Lung (tissue), 12 donors: Measurements from ENCODE around the gene CHST11. TPM values are rescaled to one million over a fixed set of nuclear protein-coding genes. Genes with fewer than 3 reads are reported as not detected.

Experiments used
- ATAC-seq: fragments of 200-7000 bp; cut with Tn5 transposase; one replicate; pipeline ENCODE4 v1.9.1; 2020; ENCODE audit warnings: moderate number of reproducible peaks; ENCODE audit not compliant: insufficient read depth, low FRiP score
- DNase-seq, 3 donors: peaks; one replicate each; pipeline ENCODE4 v3.0.0-alpha.2; 2013 to 2017
- H3K27ac ChIP-seq, 2 donors: one replicate each; pipeline ENCODE4 v1.5.1; 2013; ENCODE audit warnings: mild to moderate bottlenecking in 2 of 2, moderate library complexity in 2 of 2, control low read depth in 1 of 2, inconsistent platforms in 1 of 2, low read depth in 1 of 2, low read length in 1 of 2
- H3K27me3 ChIP-seq, 3 donors: one replicate each; pipeline ENCODE4 v1.5.1; 2013; ENCODE audit warnings: low read length in 2 of 3; ENCODE audit not compliant: control insufficient read depth in 3 of 3, insufficient read depth in 3 of 3
- H3K36me3 ChIP-seq, 4 donors: one replicate each; pipeline ENCODE4 v1.5.1; 2013; ENCODE audit warnings: low read length in 4 of 4, mild to moderate bottlenecking in 1 of 4, moderate library complexity in 1 of 4; ENCODE audit not compliant: control insufficient read depth in 4 of 4, insufficient read depth in 4 of 4
- H3K4me1 ChIP-seq, 5 donors: one replicate each; pipeline ENCODE4 v1.5.1; 2013; ENCODE audit warnings: low read length in 5 of 5, mild to moderate bottlenecking in 2 of 5, moderate library complexity in 1 of 5; ENCODE audit not compliant: control insufficient read depth in 5 of 5, insufficient read depth in 5 of 5
- H3K4me3 ChIP-seq: one replicate; pipeline ENCODE4 v1.5.1; 2013; ENCODE audit warnings: mild to moderate bottlenecking, control low read depth, moderate library complexity
- H3K9ac ChIP-seq, 2 donors: one replicate each; pipeline ENCODE4 v1.5.1; 2013; ENCODE audit warnings: low read length in 2 of 2, control low read depth in 1 of 2; ENCODE audit not compliant: insufficient read depth in 1 of 2
- H3K9me3 ChIP-seq, 4 donors: one replicate each; pipeline ENCODE4 v1.5.1; 2013; ENCODE audit warnings: low read length in 3 of 4, mild to moderate bottlenecking in 1 of 4, moderate library complexity in 1 of 4; ENCODE audit not compliant: control insufficient read depth in 4 of 4, insufficient read depth in 3 of 4
- CTCF ChIP-seq: IDR thresholded peaks from 2 replicates; pipeline ENCODE4 v1.5.1; 2012; ENCODE audit warnings: mild to moderate bottlenecking; ENCODE audit errors: control extremely low read depth, extremely low read depth
- WGBS, 2 donors: extraction: QIAGEN DNeasy Blood & Tissue Kit; methylation state at CpG; one replicate each; pipeline ENCODE4 v1.1.7; 2013; 5-methylcytosine and 5-hydroxymethylcytosine counted together
- polyA plus RNA-seq, 2 donors: library from polyadenylated mRNA; stranded (reverse); fragments of 200-250 nt; gene quantifications; one replicate each; pipeline ENCODE4 v1.2.1, GENCODE V29; 2013
- total RNA-seq, 2 donors: library from RNA; depleted of rRNA in 1 of 2; stranded (reverse); fragments of >200 nt in 1 of 2; gene quantifications; one replicate each; pipeline ENCODE4 v1.2.1, GENCODE V29; 2014 to 2021
- donor health status: control.
- donor health status: control.
- donor health status: Bipolar disorder and iron deficiency.
- donor health status: healthy.
- donor health status: DM: yes; HTN: yes; CAD: no.

Gene CHST11
- total and polyA plus RNA-seq, 4 donors = 9.0 to 63.2 (median 27.7) TPM

- ATAC-seq = no peak
- no peak overlapping the region for H3K9ac ChIP-seq
- H3K36me3 ChIP-seq = no peaks in the 10 kb centered on the region
- peaks cover 0 to 21% (median 2%) of the 10 kb centered on the region in 5 donors for H3K4me1 ChIP-seq
- no peak overlapping the region for H3K4me3 ChIP-seq
- H3K27ac ChIP-seq = peak overlapping the region in 1 of 2 donors; percentile 0
- TF ChIP-seq CTCF = no peak
- no peak for DNase-seq
- H3K27me3 ChIP-seq = peaks cover 0 to 8% (median 3%) of the 10 kb centered on the region in 3 donors
- 54 to 57% methylated on average over 10 of the region's 10 CpGs for WGBS, 2 donors
- H3K9me3 ChIP-seq = no peaks in the 10 kb centered on the region
These were observed 3.4 kb downstream of the CHST11 start for GRCh38 chr12:104460041-104460719.

- DNase-seq (no peak), ATAC-seq (no peak)
- Histone ChIP-seq H3K9ac (no peak overlapping the region), H3K27me3 (peaks cover 0 to 8% (median 0%) of the 10 kb centered on the region in 3 donors), H3K27ac (peak overlapping the region in 1 of 2 donors; percentile 17), H3K36me3 (no peaks in the 10 kb centered on the region), H3K4me1 (peaks cover 0 to 18% (median 2%) of the 10 kb centered on the region in 5 donors), H3K4me3 (no peak overlapping the region), H3K9me3 (no peaks in the 10 kb centered on the region)
- 24 to 39% methylated on average over 5 of the region's 5 CpGs for WGBS, 2 donors
- TF ChIP-seq CTCF = no peak
These were observed 4.4 kb downstream of the CHST11 start for GRCh38 chr12:104460973-104461698.

GRCh38 chr12:104462325-104462724 is 5.6 kb downstream of the CHST11 start:
- Histone ChIP-seq H3K36me3 (no peaks in the 10 kb centered on the region), H3K27me3 (peaks cover 0 to 8% (median 0%) of the 10 kb centered on the region in 3 donors), H3K9me3 (no peaks in the 10 kb centered on the region), H3K4me1 (peaks cover 0 to 16% (median 2%) of the 10 kb centered on the region in 5 donors), H3K4me3 (no peak overlapping the region), H3K27ac (no peak overlapping the region), H3K9ac (no peak overlapping the region)
- no peak for DNase-seq
- TF ChIP-seq CTCF = no peak
- WGBS, 2 donors = 14 to 49% methylated on average over 1 of the region's 1 CpG
- ATAC-seq = no peak
